SU-DHL-6 (cell line): ENCODE data around the gene MOCOS.

Experiments
- H2AFZ ChIP-seq: fragments of 200-600 bp; sonication (generic); 2 replicates; pipeline ENCODE4 v1.6.1; 2014; ENCODE audit warnings: low read depth, mild to moderate bottlenecking, moderate library complexity, mixed read lengths, antibody characterized with exemption, low read length; ENCODE audit not compliant: severe bottlenecking
- H3F3A ChIP-seq: fragments of 200-600 bp; shearing (Covaris generic); 2 replicates; pipeline ENCODE4 v1.6.0; 2016; ENCODE audit warnings: antibody characterized with exemption, mild to moderate bottlenecking; ENCODE audit not compliant: insufficient read depth
- H3K27ac ChIP-seq: fragments of 200-600 bp; sonication (generic); 2 replicates; pipeline ENCODE4 v1.5.1; 2016; ENCODE audit warnings: low read depth, mild to moderate bottlenecking, low read length, moderate library complexity, mixed read lengths
- H3K27me3 ChIP-seq: fragments of 200-600 bp; sonication (generic), shearing (Covaris generic); 2 replicates; pipeline ENCODE4 v1.6.0; 2014; ENCODE audit warnings: mild to moderate bottlenecking, low read length
- H3K36me3 ChIP-seq: fragments of 200-600 bp; sonication (generic); 2 replicates; pipeline ENCODE4 v1.6.1; 2014; ENCODE audit warnings: mild to moderate bottlenecking, low read length, mixed read lengths
- H3K4me2 ChIP-seq: fragments of 300-600, 200-600 bp; shearing (Covaris generic), sonication (generic); 2 replicates; pipeline ENCODE4 v1.6.0; 2014; ENCODE audit warnings: low read length, low read depth, mild to moderate bottlenecking; ENCODE audit not compliant: poor library complexity, severe bottlenecking
- H3K4me3 ChIP-seq: fragments of 200-600 bp; sonication (generic); 2 replicates; pipeline ENCODE4 v1.5.1; 2014; ENCODE audit warnings: antibody characterized with exemption, low read length, mild to moderate bottlenecking, mixed read lengths; ENCODE audit not compliant: insufficient read depth, poor library complexity, severe bottlenecking
- H3K79me2 ChIP-seq: fragments of 200-600 bp; sonication (generic); 2 replicates; pipeline ENCODE4 v1.6.1; 2014; ENCODE audit warnings: mild to moderate bottlenecking, low read length, moderate library complexity; ENCODE audit not compliant: insufficient read depth
- H3K9ac ChIP-seq: fragments of 200-600 bp; sonication (generic); 2 replicates; pipeline ENCODE4 v1.7.0; 2014; ENCODE audit warnings: mild to moderate bottlenecking, low read length
- H3K9me2 ChIP-seq: fragments of 200-600 bp; sonication (generic); replicated peaks from 2 replicates; pipeline ENCODE4 v1.6.1; 2014; ENCODE audit warnings: low read length; ENCODE audit not compliant: insufficient read depth
- H3K9me3 ChIP-seq: fragments of 200-600 bp; sonication (generic); 2 replicates; pipeline ENCODE4 v1.6.1; 2014; ENCODE audit warnings: low read length, mixed read lengths; ENCODE audit not compliant: insufficient read depth
- H4K20me1 ChIP-seq: fragments of 200-600 bp; sonication (generic); 2 replicates; pipeline ENCODE4 v1.6.1; 2014; ENCODE audit warnings: low read depth, mild to moderate bottlenecking, antibody characterized with exemption, low read length, moderate library complexity, mixed read lengths
- CTCF ChIP-seq: fragments of 200-600 bp; sonication (generic); IDR thresholded peaks from one replicate; pipeline ENCODE4 v1.5.1; 2017; ENCODE audit warnings: antibody characterized with exemption, mild to moderate bottlenecking, low read length, moderate library complexity; ENCODE audit not compliant: insufficient read depth, poor library complexity, severe bottlenecking
- EZH2phosphoT487 ChIP-seq: fragments of 200-600 bp; sonication (generic), shearing (Covaris generic); conservative IDR thresholded peaks from 2 replicates; pipeline ENCODE4 v1.6.1; 2018; ENCODE audit warnings: mild to moderate bottlenecking, antibody characterized with exemption, low read length, moderate library complexity, mixed read lengths

The MOCOS gene

GRCh38 chr18:36241831-36242230, 54.5 kb downstream of the MOCOS start:
- no peak overlapping the region for H3K4me3 ChIP-seq
- no peaks in the 10 kb centered on the region for H4K20me1 ChIP-seq
- H3K27me3 ChIP-seq, result no peaks in the 10 kb centered on the region
- no peak overlapping the region for H3K27ac ChIP-seq
- H3K4me2 ChIP-seq, result no peak overlapping the region
- no peaks in the 10 kb centered on the region for H3F3A ChIP-seq
- no peaks in the 10 kb centered on the region for H3K79me2 ChIP-seq
- no peak overlapping the region for H3K9ac ChIP-seq
- no peak overlapping the region for H2AFZ ChIP-seq
- no peaks in the 10 kb centered on the region for H3K9me2 ChIP-seq
- H3K9me3 ChIP-seq, result no peaks in the 10 kb centered on the region
- H3K36me3 ChIP-seq, result no peaks in the 10 kb centered on the region
- TF ChIP-seq EZH2phosphoT487 (no peak), CTCF (no peak)

GRCh38 chr18:36247036-36247435, 59.7 kb downstream of the MOCOS start:
- H3K36me3 ChIP-seq, result no peaks in the 10 kb centered on the region
- no peak overlapping the region for H3K4me3 ChIP-seq
- no peak overlapping the region for H2AFZ ChIP-seq
- H3K9me2 ChIP-seq, result no peaks in the 10 kb centered on the region
- H3K4me2 ChIP-seq, result no peak overlapping the region
- H3K9ac ChIP-seq, result no peak overlapping the region
- no peaks in the 10 kb centered on the region for H3F3A ChIP-seq
- no peaks in the 10 kb centered on the region for H3K27me3 ChIP-seq
- TF ChIP-seq CTCF, result no peak
- TF ChIP-seq EZH2phosphoT487, result no peak
- no peaks in the 10 kb centered on the region for H3K9me3 ChIP-seq
- no peaks in the 10 kb centered on the region for H4K20me1 ChIP-seq
- H3K27ac ChIP-seq, result no peak overlapping the region
- no peaks in the 10 kb centered on the region for H3K79me2 ChIP-seq

GRCh38 chr18:36249392-36249791, 62.1 kb downstream of the MOCOS start:
- Histone ChIP-seq H3K79me2 (no peaks in the 10 kb centered on the region), H2AFZ (no peak overlapping the region), H4K20me1 (no peaks in the 10 kb centered on the region), H3K27ac (no peak overlapping the region), H3K36me3 (no peaks in the 10 kb centered on the region), H3F3A (no peaks in the 10 kb centered on the region), H3K4me2 (no peak overlapping the region), H3K27me3 (no peaks in the 10 kb centered on the region), H3K4me3 (no peak overlapping the region), H3K9me3 (no peaks in the 10 kb centered on the region), H3K9me2 (no peaks in the 10 kb centered on the region), H3K9ac (no peak overlapping the region)
- TF ChIP-seq EZH2phosphoT487, result no peak
- TF ChIP-seq CTCF, result no peak

- Histone ChIP-seq H3K36me3 (no peaks in the 10 kb centered on the region), H3K9me2 (no peaks in the 10 kb centered on the region), H2AFZ (no peak overlapping the region), H3K4me3 (no peak overlapping the region), H3F3A (no peaks in the 10 kb centered on the region), H3K27me3 (no peaks in the 10 kb centered on the region), H3K4me2 (no peak overlapping the region), H4K20me1 (no peaks in the 10 kb centered on the region), H3K79me2 (no peaks in the 10 kb centered on the region), H3K9ac (no peak overlapping the region), H3K27ac (no peak overlapping the region), H3K9me3 (no peaks in the 10 kb centered on the region)
- TF ChIP-seq EZH2phosphoT487, result no peak
Measured at GRCh38 chr18:36250827-36251226, 63.5 kb downstream of the MOCOS start.
